NCI-H2107 treated with DMSO at 0.1 percent for 48 hours (cell line): ENCODE data around the gene C1orf159.

Experiments
- DNase-seq: peaks from one replicate; lab custom pipeline; 2025; ENCODE audit not compliant: unreplicated experiment; lab: John Stamatoyannopoulos, UW

C1orf159 gene

GRCh38 chr1:1040004-1040991, 75.6 kb downstream of the C1orf159 start:
- no peak for DNase-seq

DNA sequence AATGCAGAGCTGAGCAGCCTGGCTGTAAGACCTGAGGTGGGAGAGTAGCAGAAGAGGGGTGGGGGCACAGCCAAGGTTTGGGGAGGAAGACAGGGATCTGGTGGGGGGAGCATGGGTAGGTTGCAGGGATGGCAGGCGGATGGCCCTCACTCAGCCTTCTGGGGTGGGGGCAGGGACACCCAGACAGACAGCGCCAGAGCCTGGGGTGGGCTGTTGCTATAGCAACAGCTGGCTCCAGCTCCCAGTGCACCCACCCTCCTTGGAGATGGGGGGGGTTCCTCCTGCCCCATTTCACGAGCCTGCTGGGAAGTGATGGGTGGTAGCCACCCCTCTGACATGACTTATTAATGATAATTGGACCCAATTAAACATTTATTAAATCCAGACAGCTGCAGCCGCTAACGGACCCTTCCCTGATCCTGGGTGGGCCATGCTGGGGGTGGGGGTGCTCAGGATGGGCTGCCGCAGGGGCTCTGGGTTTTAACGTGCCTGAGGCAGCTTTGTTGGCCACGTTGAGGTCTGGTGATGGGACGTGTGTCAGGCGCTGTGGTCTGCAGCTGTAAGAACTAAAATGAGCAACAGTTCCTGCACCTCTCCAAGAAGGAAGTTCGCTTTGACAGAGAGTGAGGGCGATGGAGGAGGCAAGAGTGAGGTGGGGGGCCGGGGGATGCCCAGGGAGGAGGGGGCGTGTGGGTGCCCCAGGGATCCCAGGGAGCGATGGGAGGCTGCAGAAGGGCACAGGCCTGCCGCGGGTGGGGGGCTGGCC, 76.6 kb downstream of the C1orf159 start:
- DNase-seq: no peak

DNA sequence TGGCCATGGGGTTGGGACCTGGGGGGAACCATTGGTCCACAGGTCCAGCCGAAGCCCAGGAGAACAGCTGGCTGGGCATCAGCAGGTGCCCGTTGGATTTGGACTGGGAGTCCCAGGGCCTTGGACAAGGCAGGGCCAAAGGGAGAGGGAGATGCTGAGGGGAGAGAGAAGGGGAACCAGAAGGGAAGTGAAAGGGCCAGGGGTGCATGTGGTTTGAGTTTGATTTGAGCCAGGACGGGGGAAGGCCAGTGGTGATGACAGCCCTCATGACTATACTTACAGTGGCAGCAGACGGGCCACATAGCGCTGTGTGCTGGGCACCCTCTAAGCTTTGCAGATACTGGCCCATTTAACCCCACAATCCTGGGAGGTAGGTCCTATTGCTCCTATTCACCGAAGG, 77.2 kb downstream of the C1orf159 start:
- DNase-seq: no peak

- no peak for DNase-seq
Observed at GRCh38 chr1:1037366-1038327, 78.2 kb downstream of the C1orf159 start.

- no peak for DNase-seq
Observed at GRCh38 chr1:1035291-1035943, 80.5 kb downstream of the C1orf159 start.

DNA sequence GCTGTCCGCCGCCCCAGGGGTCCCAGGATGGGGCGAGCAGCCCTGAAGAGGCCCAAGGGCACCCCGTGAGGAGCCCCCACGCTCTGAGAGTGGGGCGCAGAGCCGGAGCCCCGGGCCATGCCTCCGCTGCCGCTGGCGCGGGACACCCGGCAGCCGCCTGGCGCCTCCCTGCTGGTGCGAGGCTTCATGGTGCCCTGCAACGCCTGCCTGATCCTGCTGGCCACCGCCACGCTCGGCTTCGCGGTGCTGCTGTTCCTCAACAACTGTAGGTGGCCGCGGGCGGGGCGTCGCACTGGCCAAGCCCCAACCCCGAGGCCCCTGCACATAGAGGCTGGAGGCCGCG, 81.5 kb downstream of the C1orf159 start:
- no peak for DNase-seq

- DNase-seq: no peak
Observed at GRCh38 chr1:1033731-1034438, 82.0 kb downstream of the C1orf159 start.

GRCh38 chr1:1033009-1033587, 82.8 kb downstream of the C1orf159 start:
- DNase-seq: no peak

GRCh38 chr1:1032424-1032823, 83.5 kb downstream of the C1orf159 start:
- DNase-seq: no peak
